Upper lobe of right lung (tissue), 1 donor: Measurements from ENCODE around the gene ABLIM2. TPM values are rescaled to one million over a fixed set of nuclear protein-coding genes. Genes with fewer than 3 reads are reported as not detected.

Source experiments
- ATAC-seq: fragments of 200-7000 bp; cut with Tn5 transposase; one replicate; pipeline ENCODE4 v1.9.1; 2020; ENCODE audit warnings: mild to moderate bottlenecking, moderate library complexity
- DNase-seq: peaks from one replicate; pipeline ENCODE4 v3.0.0-alpha.2; 2020
- H3K27ac ChIP-seq: fragments of 200-600 bp; one replicate; pipeline ENCODE4 v1.8.0; 2022
- H3K27me3 ChIP-seq: fragments of 200-600 bp; one replicate; pipeline ENCODE4 v1.8.0; 2022; ENCODE audit warnings: mild to moderate bottlenecking
- H3K36me3 ChIP-seq: fragments of 200-600 bp; one replicate; pipeline ENCODE4 v1.8.0; 2022
- H3K4me1 ChIP-seq: fragments of 200-600 bp; one replicate; pipeline ENCODE4 v1.8.0; 2022
- H3K4me3 ChIP-seq: fragments of 200-600 bp; one replicate; pipeline ENCODE4 v1.8.0; 2022; ENCODE audit warnings: mild to moderate bottlenecking
- H3K9me3 ChIP-seq: fragments of 200-600 bp; one replicate; pipeline ENCODE4 v1.8.0; 2022
- intact Hi-C: fragments of 100-400 bp; cut with DNase I; formaldehyde crosslinking; loops from one replicate; pipeline ENCODE4 v1.11.0; 2022
- long read RNA-seq: library from polyadenylated mRNA; unstranded; transcript quantifications from one replicate; pipeline ENCODE4 v2.0.0, GENCODE V29; 2021
- total RNA-seq: library from RNA; stranded (reverse); fragmentation: NEBNext Ultra II Directional; extraction: Animal tissue kit (Norgen Biotek cat#: 25700); gene quantifications from one replicate; pipeline ENCODE4 v1.2.1, GENCODE V29; 2021
- TF ChIP-seq, protein P1 (sequence below): fragments of 200-600 bp; IDR thresholded peaks from one replicate; pipeline ENCODE4 v1.8.0; 2022; ENCODE audit warnings: antibody characterized with exemption
- donor health status: DM: no; HTN: yes; CAD: no; lungs with severe emphysema.

ABLIM2 gene
- 12.7 TPM for total RNA-seq
- long read RNA-seq, partial matches to known transcripts = 1 of 8 reads
- long read RNA-seq, other reads (novel, unspliced or antisense) = 6 of 8 reads

DNA sequence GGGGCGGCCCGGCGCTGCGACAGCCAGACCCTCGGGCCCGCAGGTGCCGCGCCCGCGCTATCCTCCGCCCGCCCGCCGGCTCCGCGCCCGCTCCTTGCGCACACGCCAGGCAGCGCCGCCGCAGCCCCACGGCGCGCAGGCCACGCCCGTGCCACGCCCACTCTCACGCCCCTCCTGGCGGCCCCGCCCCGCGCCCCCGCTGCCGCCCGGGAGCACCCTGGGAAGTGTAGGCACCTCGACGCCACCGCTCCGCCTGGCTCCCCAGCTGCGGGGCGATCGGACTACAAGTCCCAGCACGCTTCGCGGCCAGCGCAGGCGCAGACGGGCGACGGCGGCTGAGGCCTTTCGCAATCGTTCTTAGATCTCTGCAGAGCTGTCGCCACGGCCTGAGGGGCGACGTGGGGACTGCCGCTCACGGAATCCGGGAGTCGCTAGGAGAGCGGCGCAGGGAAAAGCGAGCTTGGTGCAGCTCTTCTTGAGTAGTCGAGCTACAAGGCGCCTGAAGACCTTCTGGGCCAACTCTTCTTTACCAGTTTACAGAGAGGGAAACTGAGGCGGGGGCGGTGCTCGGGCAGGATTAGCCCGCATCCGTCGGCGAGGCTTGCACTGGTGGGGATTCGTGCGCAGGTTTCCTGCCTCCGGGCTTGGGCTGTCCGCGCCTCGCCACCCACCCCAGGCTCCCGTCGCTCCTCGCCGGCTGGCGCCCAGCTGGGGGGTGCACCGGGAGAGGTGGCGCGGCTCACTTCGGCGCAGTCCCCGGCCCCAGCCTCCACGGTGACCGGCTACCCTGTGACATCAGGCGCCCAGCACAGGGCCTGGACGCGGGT, at the start of gene ABLIM2:
ABLIM2 (minus strand) TSS at position 104 of the 827 bp plus-strand sequence. CDS start 124 bp downstream, outside the sequence.
- no peaks in the 10 kb centered on the region for H3K9me3 ChIP-seq
- H3K27me3 ChIP-seq = peaks cover 10% of the 10 kb centered on the region
- ATAC-seq (peak; percentile 98), DNase-seq (peak; percentile 99)
- H3K4me3 ChIP-seq = peak within 1 kb of the TSS; percentile 85
- TF ChIP-seq, protein P1, sequence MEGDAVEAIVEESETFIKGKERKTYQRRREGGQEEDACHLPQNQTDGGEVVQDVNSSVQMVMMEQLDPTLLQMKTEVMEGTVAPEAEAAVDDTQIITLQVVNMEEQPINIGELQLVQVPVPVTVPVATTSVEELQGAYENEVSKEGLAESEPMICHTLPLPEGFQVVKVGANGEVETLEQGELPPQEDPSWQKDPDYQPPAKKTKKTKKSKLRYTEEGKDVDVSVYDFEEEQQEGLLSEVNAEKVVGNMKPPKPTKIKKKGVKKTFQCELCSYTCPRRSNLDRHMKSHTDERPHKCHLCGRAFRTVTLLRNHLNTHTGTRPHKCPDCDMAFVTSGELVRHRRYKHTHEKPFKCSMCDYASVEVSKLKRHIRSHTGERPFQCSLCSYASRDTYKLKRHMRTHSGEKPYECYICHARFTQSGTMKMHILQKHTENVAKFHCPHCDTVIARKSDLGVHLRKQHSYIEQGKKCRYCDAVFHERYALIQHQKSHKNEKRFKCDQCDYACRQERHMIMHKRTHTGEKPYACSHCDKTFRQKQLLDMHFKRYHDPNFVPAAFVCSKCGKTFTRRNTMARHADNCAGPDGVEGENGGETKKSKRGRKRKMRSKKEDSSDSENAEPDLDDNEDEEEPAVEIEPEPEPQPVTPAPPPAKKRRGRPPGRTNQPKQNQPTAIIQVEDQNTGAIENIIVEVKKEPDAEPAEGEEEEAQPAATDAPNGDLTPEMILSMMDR = no peak
- peaks cover 11% of the 10 kb centered on the region for H3K4me1 ChIP-seq
- H3K36me3 ChIP-seq = no peaks in the 10 kb centered on the region
- intact Hi-C loops = no loop called here
- H3K27ac ChIP-seq = peak within 1 kb of the TSS; percentile 72

DNA sequence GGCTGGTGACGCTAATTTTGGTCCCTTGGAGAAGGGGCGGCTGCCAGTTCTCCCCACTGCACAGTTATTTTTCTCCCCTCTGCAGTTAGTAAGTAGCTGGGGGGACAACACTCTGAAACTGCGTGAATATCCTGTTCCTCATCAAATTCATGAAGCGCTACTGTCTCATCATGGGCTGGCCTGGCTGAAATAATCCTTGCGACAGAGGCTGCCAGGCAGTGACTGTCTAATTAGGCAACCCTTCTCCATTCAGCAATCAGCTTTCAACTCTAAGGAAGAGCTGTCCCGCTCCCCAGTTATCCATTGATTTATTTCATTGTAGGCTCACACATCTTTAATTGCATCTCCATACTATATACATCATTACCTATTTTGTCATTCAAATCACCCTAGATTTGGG, 48.7 kb upstream of the ABLIM2 start:
- H3K4me3 ChIP-seq = no peak overlapping the region
- DNase-seq (peak; percentile 65), ATAC-seq (peak; percentile 48)
- peaks cover 21% of the 10 kb centered on the region for H3K36me3 ChIP-seq
- intact Hi-C loops = no loop called here
- H3K4me1 ChIP-seq = peaks cover 6% of the 10 kb centered on the region
- TF ChIP-seq, protein P1 = no peak
- no peak overlapping the region for H3K27ac ChIP-seq
- H3K9me3 ChIP-seq = no peaks in the 10 kb centered on the region
- no peaks in the 10 kb centered on the region for H3K27me3 ChIP-seq

DNA sequence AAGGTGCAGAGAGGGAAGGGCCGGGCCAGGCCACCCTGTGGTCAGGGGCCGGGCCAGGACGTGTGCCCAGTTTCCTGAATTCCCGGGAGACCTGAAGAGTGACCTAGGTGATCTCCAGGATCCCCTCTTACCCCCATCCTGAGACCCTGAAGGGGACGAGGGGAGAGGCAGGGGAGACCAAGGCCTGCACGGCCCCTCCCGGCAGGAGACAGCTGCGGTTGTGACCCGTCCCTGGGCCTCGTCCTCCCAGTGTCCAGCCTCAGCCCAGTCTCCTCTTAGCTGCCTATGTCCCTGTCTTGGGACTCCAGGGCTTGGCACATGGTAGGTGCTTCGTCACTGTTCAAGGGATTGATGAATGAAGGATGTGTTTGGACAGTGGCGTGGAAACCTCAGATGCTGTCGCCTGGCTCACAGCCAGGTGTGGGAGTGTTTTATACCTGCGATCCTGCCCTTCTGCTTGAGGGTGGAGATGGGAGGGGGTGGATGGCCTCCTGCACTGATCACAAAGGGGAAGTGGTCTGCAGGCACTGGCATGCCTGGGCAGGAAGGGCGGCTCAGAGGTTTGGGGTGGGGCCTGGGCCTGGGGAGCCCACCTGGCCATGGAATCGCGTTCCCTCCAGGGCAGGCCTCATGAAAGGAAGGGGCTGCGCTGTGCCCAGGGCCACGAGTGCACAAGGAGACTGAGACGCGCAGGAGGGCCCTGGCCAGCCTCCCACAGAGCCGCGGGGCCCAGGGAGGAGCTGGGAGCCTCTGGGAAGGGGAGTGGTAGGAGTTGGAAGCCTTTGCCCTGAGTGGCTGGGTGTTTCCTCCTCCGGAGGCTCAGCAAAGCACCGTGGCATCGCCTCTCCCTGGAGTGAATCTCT, 47.4 kb upstream of the ABLIM2 start:
- H3K36me3 ChIP-seq = peaks cover 21% of the 10 kb centered on the region
- intact Hi-C loops = no loop called here
- H3K27ac ChIP-seq = no peak overlapping the region

DNA sequence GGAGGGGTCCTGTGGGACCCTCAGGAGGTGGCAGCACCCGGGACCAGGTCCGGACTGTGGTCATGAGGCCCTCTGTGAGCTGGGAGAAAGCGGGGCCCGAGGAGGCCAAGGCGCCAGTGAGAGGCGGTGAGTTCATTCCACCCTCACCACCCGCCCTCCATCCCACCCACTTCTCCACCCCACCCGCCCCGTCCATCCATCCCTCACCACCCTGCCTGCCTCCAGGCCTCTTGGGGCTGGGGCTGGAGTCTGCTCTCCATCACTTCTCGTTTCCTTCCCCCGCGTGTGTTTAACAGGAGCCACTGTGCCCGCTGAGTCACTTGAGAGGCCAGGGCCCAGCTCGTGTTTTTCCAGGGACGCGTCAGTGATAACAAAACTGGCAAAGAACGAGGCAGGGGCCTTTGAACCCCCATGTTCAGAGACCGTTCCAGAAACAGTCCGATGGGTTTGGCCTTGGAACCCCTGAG, 46.7 kb upstream of the ABLIM2 start:
- Histone ChIP-seq H3K9me3 (no peaks in the 10 kb centered on the region), H3K4me1 (peaks cover 23% of the 10 kb centered on the region), H3K27me3 (no peaks in the 10 kb centered on the region), H3K4me3 (no peak overlapping the region), H3K36me3 (peaks cover 21% of the 10 kb centered on the region), H3K27ac (no peak overlapping the region)
- intact Hi-C loops = no loop called here
- TF ChIP-seq, protein P1 = no peak
- DNase-seq (no peak), ATAC-seq (no peak)

More for the DNA sequence above, 47.4 kb upstream of the ABLIM2 start:
- ATAC-seq (peak; percentile 6), DNase-seq (no peak)
- Histone ChIP-seq H3K4me3 (no peak overlapping the region), H3K4me1 (peaks cover 17% of the 10 kb centered on the region), H3K9me3 (no peaks in the 10 kb centered on the region), H3K27me3 (no peaks in the 10 kb centered on the region)
- TF ChIP-seq, protein P1 = no peak

DNA sequence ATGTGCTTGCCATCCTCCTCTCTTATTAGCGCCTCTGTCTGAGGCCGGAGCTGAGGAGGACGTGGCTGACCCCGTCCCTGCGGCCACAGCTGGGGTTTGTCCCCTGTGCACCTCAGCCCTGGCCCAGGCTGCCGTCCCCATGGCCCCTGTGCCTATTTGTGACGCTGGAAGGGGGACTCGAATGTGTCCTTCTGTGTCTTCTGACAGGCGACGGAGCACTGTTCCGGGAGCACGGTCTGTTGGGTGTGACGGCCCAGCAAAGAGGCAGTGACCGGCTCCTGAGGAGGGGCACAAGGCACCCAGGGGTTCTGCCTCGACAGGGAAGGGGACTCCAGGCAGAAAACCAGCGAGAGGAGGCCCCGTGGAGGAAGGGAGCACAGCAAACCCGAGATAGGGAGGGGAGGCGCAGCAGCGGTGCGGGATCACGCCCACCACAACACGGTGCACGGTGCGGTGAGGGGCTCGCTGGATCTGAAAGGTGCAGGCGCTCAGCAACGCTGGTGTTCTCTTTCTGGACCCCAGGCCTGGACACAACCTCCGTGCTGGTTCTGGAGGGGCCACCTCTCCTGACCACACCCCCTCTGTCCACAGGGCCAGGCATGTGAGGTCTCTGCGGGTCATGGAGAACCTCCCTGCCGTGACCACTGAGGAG, 46.1 kb upstream of the ABLIM2 start:
- no peak overlapping the region for H3K4me3 ChIP-seq
- no peak overlapping the region for H3K27ac ChIP-seq
- H3K4me1 ChIP-seq = peaks cover 26% of the 10 kb centered on the region
- H3K9me3 ChIP-seq = no peaks in the 10 kb centered on the region
- intact Hi-C loops = no loop called here
- TF ChIP-seq, protein P1 = no peak
- no peak for DNase-seq
- H3K36me3 ChIP-seq = peaks cover 20% of the 10 kb centered on the region
- ATAC-seq = no peak
- no peaks in the 10 kb centered on the region for H3K27me3 ChIP-seq
